GM19025 (cell line): ENCODE results near the gene ZNRF1.
"Not testable (repeated sequence)": the region's sequence is repeated elsewhere in the genome, so short reads cannot be mapped to it uniquely, and the experiment has no call there.

Source experiments
- ATAC-seq: cut with Tn5 transposase; IDR thresholded peaks from one replicate; pipeline ENCODE4 v1.9.1; 2021; ENCODE audit warnings: mild to moderate bottlenecking, low read depth, moderate library complexity; ENCODE audit not compliant: unreplicated experiment

The ZNRF1 gene

GRCh38 chr16:74998481-74999218 lies at the start of gene ZNRF1:
Gene ZNRF1 (plus strand): TSS chr16:74999024. CDS start chr16:74999672, 648 bp downstream.
- ATAC-seq: peak; percentile 58

- no peak for ATAC-seq
Measured at GRCh38 chr16:74949309-74949708, 49.5 kb upstream of the ZNRF1 start.

- no peak for ATAC-seq
Measured at GRCh38 chr16:74950511-74950910, 48.3 kb upstream of the ZNRF1 start.

GRCh38 chr16:74951206-74951605 lies 47.6 kb upstream of the ZNRF1 start:
- ATAC-seq: no peak

GRCh38 chr16:74951681-74952080 lies 47.1 kb upstream of the ZNRF1 start:
- no peak for ATAC-seq

- ATAC-seq: no peak
Measured at GRCh38 chr16:74954763-74955162, 44.1 kb upstream of the ZNRF1 start.

DNA sequence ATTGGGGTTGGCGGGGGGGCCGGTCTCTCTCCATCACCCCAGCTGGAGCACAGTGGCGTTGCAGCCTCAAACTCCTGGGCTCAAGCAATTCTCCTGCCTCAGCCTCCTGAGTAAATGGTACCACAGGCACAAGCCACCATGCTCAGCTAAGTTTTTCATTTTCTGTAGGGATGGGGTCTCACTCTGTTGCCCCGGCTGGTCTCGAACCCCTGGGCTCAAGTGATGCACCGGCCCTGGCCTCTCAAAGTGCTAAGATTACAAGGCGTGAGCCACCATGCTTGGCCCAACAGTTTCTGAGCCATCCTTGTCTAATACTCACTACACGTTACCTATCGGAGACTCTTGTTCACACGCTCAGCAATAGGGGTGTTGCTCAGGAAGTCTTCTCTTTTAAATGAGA lies 25.5 kb upstream of the ZNRF1 start:
- ATAC-seq: no peak

DNA sequence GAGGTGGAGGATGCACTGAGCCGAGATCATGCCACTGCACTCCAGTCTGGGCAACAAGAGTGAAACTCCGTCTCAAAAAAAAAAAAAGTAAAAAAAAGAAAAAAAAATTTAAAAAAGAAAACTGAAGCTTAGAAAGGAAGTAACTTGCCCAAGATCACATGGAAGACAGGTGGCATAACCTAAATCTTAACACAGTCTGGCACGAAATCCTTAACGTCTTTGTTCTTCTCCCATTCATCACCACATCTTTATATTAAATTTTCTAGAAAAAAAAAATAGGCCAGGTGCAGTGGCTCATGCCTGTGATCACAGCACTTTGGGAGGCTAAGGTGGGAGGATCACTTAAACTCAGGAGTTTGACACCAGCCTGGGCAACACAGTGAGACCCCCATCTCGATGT lies 23.2 kb upstream of the ZNRF1 start:
- no peak for ATAC-seq

DNA sequence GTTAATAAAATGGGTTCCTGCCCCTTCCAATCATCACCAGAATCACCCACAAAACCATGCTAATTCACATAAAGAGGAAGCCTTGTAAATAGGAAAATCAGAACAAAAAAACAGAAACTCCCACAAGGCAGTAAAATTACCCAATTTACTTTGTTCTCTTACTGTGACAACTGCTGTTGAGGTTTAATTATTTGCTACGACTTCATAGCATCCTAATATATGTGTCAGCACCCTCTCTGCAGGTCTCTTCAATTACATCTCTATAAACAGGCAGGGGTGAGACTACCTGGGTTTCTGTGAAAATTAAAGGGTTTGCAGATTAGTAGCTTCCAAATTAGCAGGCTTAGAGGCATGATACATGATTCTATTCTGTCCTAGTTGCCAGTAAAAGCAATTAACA lies 16.6 kb upstream of the ZNRF1 start:
- ATAC-seq: no peak

GRCh38 chr16:74984194-74984528 lies 14.7 kb upstream of the ZNRF1 start:
- no peak for ATAC-seq

- peak; percentile 100 for ATAC-seq
Measured at GRCh38 chr16:74984529-74985296, 14.1 kb upstream of the ZNRF1 start, which contains the start of gene WDR59. Gene WDR59 (minus strand): TSS chr16:74985123. CDS start chr16:74985017, 106 bp downstream.

- ATAC-seq: no peak
Measured at GRCh38 chr16:74987027-74987681, 11.7 kb upstream of the ZNRF1 start.

DNA sequence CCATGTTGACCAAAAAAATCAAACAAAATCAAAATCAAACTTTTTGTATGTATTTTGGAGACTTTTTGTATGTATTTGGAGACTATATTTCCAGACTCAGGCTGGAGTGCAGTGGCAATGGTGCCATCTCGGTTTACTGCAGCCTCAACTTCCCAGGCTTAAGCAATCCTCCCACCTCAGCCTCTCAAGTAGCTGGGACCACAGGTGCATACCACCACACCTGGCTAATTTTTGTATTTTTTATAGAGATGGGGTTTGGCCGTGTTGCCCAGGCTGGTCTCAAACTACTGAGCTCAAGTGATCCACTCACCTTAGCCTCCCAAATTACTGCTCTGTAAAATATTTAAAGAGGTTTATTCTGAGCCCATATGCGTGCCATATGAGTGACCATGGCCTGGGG lies 9.0 kb upstream of the ZNRF1 start:
- not testable (repeated sequence) for ATAC-seq

- no peak for ATAC-seq
Measured at GRCh38 chr16:74990832-74991231, 8.0 kb upstream of the ZNRF1 start.

DNA sequence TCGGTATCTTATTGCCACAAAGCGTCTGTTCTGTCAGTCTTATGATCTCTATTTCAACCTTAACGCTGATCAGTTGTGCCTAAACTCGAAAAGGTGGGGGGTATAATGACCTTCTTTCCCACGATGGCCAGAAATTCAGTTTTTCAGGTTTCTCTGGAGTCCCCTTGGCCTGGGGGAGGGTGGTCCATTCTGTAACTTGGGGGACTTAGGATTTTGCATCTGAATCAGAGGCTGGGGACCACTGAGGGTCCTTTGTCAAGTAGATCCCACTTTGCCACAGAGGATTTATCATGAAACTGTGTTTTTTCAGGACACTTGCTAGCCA lies 7.6 kb upstream of the ZNRF1 start:
- no peak for ATAC-seq

DNA sequence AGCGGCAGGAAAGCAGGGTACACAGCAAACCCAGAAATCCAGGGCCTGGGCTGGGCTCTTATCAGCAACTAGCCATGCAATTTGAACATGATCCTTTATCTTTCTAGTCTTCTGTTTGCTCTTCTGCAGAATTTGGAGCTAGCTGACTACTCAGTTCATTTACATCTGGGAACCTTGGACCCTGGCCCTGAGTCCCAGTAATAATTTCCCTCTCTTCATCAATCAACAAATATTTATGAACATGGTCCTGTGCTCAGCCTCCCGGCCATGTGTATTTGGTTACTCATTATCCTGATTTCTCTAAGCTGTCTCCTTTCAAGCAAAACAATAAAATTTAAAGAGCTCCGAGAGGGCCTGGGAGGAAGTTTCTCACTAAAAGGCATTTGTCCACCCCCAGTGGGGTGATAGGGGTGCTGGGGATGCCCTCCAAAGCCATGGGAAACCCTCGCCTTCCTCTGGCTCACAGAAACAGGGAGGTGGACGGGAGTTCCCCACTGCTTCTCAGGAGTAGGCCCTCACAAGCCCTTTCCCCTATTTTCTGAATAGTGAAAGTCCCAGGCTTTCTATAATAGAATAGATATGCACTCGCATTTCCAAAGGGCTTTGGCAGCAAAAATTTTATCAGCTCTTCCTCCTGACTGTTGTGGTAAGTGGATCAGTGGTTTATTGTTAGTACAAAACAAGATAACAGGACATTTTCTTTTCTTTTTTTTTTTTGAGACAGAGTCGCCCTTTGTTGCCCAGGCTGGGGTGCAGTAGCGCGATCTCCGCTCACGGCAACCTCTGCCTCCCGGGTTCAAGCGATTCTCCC lies 7.0 kb upstream of the ZNRF1 start:
- ATAC-seq: no peak

DNA sequence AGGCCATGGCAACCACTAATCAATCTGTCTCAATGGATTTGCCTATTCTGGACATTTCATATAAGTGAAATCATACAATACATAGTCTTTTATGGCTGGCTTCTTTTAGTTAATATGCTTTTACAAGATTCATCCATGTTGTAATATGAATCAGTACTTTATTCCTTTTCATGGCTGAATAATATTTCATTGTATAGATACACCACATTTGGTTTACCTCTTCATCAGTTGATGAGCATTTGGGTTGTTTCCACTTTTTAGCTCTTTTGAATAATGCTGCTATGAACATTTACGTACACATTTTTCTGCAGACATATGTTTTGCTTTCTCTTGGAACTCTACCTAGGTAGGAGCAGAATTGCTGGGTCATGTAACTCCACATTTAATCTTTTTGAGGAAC lies 2.8 kb upstream of the ZNRF1 start:
- ATAC-seq: no peak

- no peak for ATAC-seq
Measured at GRCh38 chr16:74997042-74997491, 1.8 kb upstream of the ZNRF1 start.

DNA sequence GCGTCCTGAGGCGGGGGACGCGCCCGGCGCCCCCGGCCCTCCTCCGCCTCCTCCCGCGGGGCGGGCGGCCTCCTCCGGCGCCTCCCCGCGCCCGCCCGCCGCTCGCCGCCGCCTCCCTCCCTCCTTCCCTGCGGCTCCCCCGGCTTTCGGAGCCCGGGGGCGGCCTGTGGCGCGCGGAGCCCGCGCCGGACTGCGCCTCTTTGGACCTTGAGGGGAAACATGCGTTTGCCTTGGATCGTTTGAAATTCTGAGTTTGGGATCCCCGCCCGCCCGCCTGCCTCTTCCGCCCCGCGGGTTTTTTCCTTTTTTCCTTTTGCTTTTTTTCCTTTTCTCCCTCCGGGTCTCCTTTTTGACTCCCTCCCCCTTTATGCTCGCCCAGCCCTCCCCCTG lies 390 bp downstream of the ZNRF1 start:
- ATAC-seq: peak; percentile 30

- no peak for ATAC-seq
Measured at GRCh38 chr16:74999609-75000480, 1.0 kb downstream of the ZNRF1 start.
